AG10803 (cell line): ENCODE results near the gene MCTP1.

Source experiments
- DNase-seq: peaks from one replicate; pipeline ENCODE4 v3.0.0; 2010; ENCODE audit warnings: low read depth
- H3K4me3 ChIP-seq: 2 replicates; pipeline ENCODE4 v1.5.1; 2011; ENCODE audit warnings: mild to moderate bottlenecking, low read length, control low read depth
- TF ChIP-seq, protein P1 (sequence below): conservative IDR thresholded peaks from 2 replicates; pipeline ENCODE4 v1.5.1; 2011; ENCODE audit warnings: mild to moderate bottlenecking, low read length, control low read depth, inconsistent platforms

The MCTP1 gene

GRCh38 chr5:95284572-95285408, at the start of gene MCTP1:
TSS of gene MCTP1 (minus strand) at chr5:95285094.
- no peak for DNase-seq
- H3K4me3 ChIP-seq = peak within 1 kb of the TSS; percentile 51
- TF ChIP-seq, protein P1, sequence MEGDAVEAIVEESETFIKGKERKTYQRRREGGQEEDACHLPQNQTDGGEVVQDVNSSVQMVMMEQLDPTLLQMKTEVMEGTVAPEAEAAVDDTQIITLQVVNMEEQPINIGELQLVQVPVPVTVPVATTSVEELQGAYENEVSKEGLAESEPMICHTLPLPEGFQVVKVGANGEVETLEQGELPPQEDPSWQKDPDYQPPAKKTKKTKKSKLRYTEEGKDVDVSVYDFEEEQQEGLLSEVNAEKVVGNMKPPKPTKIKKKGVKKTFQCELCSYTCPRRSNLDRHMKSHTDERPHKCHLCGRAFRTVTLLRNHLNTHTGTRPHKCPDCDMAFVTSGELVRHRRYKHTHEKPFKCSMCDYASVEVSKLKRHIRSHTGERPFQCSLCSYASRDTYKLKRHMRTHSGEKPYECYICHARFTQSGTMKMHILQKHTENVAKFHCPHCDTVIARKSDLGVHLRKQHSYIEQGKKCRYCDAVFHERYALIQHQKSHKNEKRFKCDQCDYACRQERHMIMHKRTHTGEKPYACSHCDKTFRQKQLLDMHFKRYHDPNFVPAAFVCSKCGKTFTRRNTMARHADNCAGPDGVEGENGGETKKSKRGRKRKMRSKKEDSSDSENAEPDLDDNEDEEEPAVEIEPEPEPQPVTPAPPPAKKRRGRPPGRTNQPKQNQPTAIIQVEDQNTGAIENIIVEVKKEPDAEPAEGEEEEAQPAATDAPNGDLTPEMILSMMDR = no peak

GRCh38 chr5:95332158-95332557, 47.3 kb upstream of the MCTP1 start:
- no peak for DNase-seq
- no peak overlapping the region for H3K4me3 ChIP-seq
- TF ChIP-seq, protein P1 = no peak

- TF ChIP-seq, protein P1 = no peak
- H3K4me3 ChIP-seq = no peak overlapping the region
- no peak for DNase-seq
Measured at GRCh38 chr5:95331358-95331757, 46.5 kb upstream of the MCTP1 start.

DNA sequence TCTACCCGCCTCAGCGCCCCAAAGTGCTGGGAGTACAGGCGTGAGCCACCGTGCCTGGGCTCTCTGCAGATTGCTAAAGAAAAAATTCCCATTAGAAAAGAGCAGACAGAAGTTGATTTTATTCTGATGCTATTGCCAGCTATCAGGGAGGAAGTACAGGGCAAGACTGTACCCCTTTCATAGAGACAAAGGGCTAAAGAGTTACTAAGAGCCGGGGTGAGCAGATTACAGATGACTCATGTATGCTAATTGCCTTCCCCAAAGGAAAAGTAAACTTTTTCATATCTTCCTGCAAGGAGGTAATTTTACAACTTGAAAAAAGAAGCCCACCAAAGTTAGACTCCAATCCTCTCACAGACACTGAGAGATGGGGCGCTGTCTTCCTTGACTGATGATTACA, 42.3 kb upstream of the MCTP1 start:
- DNase-seq = no peak
- H3K4me3 ChIP-seq = no peak overlapping the region
- TF ChIP-seq, protein P1 = no peak

DNA sequence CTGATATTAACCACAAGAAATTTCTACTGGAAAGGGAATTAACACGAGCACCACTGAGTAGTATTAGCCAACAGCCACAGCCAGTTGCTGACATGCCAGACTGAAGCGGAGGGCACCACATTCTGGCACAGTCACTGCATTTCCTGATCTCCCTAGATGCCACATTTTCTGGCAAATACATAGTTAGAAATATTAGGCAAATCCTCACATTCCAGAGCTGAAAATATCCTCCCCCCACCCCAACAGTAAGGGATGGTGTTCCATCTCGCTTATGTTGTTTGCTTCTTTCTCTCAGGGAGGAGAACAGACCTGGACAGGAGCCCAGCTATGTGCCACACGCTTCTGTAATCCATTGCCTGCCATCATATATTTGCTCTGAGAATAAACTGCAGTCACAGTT, 32.8 kb upstream of the MCTP1 start:
- no peak for DNase-seq
- no peak overlapping the region for H3K4me3 ChIP-seq
- TF ChIP-seq, protein P1 = no peak

DNA sequence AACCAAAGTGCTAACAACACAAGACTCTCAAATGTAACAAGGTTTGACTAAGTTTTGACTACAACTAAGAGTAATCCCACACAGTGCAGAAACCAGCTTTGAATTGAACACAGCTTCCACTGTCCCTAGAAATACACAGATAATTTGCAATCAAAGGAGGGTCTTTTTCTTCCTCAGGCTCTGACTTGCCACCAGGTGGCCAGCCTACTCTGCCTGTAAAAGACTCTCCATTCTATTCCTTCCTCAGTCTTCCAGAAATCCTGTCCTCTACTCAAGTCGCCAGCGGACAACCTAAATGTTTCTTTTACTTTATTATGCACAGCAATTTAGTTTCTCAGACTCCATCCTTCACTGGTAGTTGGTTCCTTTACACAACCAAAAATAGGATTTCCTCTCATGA, 32.2 kb upstream of the MCTP1 start:
- DNase-seq = no peak
- H3K4me3 ChIP-seq = no peak overlapping the region
- TF ChIP-seq, protein P1 = no peak

GRCh38 chr5:95304711-95305110, 19.8 kb upstream of the MCTP1 start:
- TF ChIP-seq, protein P1 = no peak
- DNase-seq = no peak

More at GRCh38 chr5:95304711-95305110, 19.8 kb upstream of the MCTP1 start:
- H3K4me3 ChIP-seq = no peak overlapping the region
